SJCRH30 (cell line): Measurements from ENCODE around the gene PSAP. TPM values are rescaled to one million over a fixed set of nuclear protein-coding genes. Genes with fewer than 3 reads are reported as not detected.
"Not testable (repeated sequence)": the region's sequence is repeated elsewhere in the genome, so short reads cannot be mapped to it uniquely, and the experiment has no call there.

Experiments used
- DNase-seq, 2 experiments: peaks; one replicate each; pipeline ENCODE4 v3.0.0-alpha.2; 2015 to 2020
- H3K27ac ChIP-seq: fragments of 250-450 bp; sonication (Bioruptor Pico); 2 replicates; pipeline ENCODE4 v1.5.1; 2020; ENCODE audit warnings: mild to moderate bottlenecking, moderate library complexity
- H3K27me3 ChIP-seq: fragments of 250-450 bp; sonication (Bioruptor Pico); 2 replicates; pipeline ENCODE4 v1.5.1; 2020; ENCODE audit warnings: mild to moderate bottlenecking, moderate library complexity
- H3K36me3 ChIP-seq: fragments of 250-450 bp; sonication (Bioruptor Pico); 2 replicates; pipeline ENCODE4 v1.5.1; 2020; ENCODE audit warnings: mild to moderate bottlenecking, moderate library complexity
- H3K4me1 ChIP-seq: fragments of 250-450 bp; sonication (Bioruptor Pico); 2 replicates; pipeline ENCODE4 v1.5.1; 2020; ENCODE audit warnings: mild to moderate bottlenecking, moderate library complexity
- H3K4me3 ChIP-seq: fragments of 250-450 bp; sonication (Bioruptor Pico); 2 replicates; pipeline ENCODE4 v1.5.1; 2020; ENCODE audit warnings: mild to moderate bottlenecking, moderate library complexity
- H3K9me3 ChIP-seq: fragments of 250-450 bp; sonication (Bioruptor Pico); replicated peaks from 2 replicates; pipeline ENCODE4 v1.5.1; 2020; ENCODE audit warnings: mild to moderate bottlenecking, moderate library complexity
- total RNA-seq: library from RNA; depleted of rRNA; stranded (reverse); fragments of >200 nt; shearing (Covaris generic); gene quantifications from 2 replicates; pipeline ENCODE4 v1.2.3, GENCODE V29; 2014

PSAP gene
- total RNA-seq, 1 experiment from 2014 or later = 172 TPM

DNA sequence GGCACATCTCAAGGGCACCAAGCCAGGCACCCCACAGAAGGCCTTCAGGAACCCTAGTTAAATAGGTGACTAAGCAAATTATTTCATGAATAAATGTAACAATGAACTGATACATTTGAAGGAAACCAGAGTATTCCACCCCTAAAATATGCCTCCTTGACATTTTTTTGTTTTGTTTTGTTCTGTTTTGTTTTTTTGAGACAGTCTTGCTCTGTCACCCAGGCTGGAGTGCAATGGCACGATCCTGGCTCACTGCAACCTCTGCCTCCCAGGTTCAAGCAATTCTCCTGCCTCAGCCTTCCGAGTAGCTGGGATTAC lies 30.2 kb upstream of the PSAP start:
- not testable (repeated sequence) for DNase-seq, H3K9me3 ChIP-seq, H3K4me3 ChIP-seq, H3K27me3 ChIP-seq, H3K27ac ChIP-seq, H3K4me1 ChIP-seq, H3K36me3 ChIP-seq

DNA sequence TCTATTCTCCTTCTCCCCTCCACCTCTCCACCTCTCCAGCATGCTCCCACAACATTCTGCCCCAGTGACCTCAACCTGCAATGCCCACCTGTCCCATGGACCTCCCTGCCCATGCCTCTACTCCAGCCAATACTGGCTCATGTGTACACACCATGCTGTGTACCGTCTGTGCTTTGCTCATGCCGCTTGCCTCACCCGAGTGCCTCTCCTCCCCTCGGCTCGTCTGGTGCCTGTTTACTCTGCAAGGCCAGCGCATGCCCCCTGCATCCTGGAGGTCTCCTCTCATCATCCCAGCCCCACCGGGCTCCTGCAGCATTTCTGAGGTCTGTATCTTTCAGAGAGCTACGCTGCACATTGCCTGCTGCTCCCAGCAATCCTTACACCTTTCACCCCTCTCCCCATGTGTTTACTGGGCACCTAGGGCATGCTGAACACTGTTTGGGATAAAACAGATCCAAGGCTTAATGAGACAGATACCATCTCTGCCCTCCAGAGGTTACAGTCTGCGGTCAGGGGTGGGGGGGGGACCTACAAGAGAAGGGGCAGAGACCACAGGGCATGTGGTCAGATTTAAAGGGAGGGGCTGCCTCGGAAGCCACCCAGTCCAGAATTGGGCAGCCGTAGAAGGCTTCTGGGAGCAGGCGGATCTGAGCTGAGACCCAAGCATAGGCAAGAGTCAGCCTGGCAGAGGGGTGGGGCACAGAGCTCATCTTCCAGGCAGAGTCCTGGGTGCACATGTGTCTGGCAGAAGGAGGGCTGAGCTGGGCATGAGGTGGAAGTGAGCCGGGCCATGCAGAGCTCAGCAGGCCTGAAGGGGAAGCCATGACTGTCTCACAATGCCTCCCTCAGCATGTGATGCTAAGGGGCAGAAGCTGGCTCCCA lies 29.6 kb upstream of the PSAP start:
- Histone ChIP-seq H3K36me3 (no peaks in the 10 kb centered on the region), H3K27me3 (no peaks in the 10 kb centered on the region), H3K9me3 (no peaks in the 10 kb centered on the region), H3K27ac (no peak overlapping the region), H3K4me3 (no peak overlapping the region), H3K4me1 (no peaks in the 10 kb centered on the region)
- DNase-seq = no peak

DNA sequence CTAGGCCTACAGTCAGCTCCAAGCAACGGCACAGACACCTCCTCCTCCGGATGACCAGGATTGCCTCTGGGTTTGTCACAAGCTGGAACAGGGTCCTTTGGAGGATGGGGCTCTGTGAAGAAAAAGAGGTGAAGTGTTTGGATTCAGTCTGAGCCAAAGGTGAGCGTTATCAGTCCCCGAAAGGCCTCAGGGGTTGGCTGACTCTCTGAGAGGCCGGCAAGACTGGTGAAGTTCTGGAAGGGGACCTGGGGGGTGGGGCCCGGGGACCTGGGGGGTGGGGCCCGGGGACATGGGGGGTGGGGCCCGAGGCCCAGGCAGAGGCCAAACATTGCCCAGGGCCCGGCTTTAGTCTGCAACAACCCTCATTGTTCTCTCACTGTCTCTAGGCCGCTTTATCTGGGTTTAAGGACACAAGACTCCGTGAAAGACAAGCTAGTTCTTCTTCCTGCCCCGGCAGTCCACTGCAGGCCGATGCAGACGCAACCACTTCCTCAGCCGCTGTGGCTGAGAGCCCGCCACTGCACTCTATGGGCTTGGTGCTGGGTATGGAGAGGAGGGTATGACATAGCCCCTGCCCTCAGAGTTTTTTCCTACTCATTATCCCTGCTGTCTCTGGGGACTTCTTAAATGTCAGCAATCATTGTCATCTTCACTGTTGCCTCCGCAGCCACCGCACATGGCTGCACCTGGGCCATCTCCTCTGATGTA lies 27.4 kb upstream of the PSAP start:
- Histone ChIP-seq H3K36me3 (no peaks in the 10 kb centered on the region), H3K4me3 (no peak overlapping the region), H3K4me1 (no peaks in the 10 kb centered on the region), H3K27ac (no peak overlapping the region), H3K27me3 (no peaks in the 10 kb centered on the region), H3K9me3 (no peaks in the 10 kb centered on the region)
- DNase-seq = no peak

DNA sequence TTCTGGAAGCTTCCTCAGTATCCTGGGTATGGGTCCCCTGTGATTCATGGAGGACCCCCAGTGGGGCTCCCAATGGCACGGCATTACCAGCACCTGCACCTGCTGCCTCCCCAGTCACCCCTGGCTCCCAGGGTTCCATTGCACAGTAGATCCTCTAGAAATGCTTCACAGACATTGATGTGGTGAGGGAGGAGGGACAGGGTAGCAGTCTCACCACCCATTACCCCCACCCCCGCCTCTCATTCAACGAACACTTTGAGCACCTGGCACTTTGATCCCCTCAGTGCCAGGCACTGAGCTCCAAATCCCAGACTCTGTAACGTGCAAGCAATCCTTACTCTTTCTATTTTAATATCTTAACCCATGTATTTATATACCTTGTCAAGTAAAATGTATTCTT lies 26.8 kb upstream of the PSAP start:
- Histone ChIP-seq H3K27ac (no peak overlapping the region), H3K4me3 (no peak overlapping the region), H3K9me3 (no peaks in the 10 kb centered on the region), H3K4me1 (no peaks in the 10 kb centered on the region), H3K27me3 (no peaks in the 10 kb centered on the region), H3K36me3 (no peaks in the 10 kb centered on the region)
- DNase-seq = no peak

DNA sequence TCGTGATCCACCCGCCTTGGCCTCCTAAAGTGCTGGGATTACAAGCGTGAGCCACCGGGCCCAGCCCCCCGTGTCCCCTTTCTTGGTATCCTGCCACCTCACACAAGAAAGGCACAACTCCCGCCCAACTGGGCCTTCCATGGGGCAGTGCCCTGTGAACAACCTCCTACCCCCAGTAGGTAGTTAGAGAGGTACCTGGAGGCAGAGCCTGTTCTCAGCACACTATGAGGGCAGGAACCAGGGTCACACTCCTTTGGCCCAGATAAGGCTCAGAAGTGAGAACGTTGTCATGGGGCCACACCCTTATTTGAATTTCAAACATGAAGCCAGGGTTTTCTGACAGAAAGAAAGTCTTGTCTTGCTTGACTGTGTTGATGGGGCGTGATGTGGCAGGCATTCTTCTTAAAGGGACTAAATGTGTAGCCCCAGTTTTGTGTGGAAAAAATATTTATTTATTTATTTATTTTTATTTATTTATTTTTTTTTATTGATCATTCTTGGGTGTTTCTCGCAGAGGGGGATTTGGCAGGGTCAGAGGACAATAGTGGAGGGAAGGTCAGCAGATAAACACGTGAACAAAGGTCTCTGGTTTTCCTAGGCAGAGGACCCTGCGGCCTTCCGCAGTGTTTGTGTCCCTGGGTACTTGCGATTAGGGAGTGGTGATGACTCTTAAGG lies 23.8 kb upstream of the PSAP start:
- DNase-seq, H3K36me3 ChIP-seq, H3K27me3 ChIP-seq, H3K4me1 ChIP-seq, H3K27ac ChIP-seq, H3K4me3 ChIP-seq, H3K9me3 ChIP-seq: not testable (repeated sequence)

DNA sequence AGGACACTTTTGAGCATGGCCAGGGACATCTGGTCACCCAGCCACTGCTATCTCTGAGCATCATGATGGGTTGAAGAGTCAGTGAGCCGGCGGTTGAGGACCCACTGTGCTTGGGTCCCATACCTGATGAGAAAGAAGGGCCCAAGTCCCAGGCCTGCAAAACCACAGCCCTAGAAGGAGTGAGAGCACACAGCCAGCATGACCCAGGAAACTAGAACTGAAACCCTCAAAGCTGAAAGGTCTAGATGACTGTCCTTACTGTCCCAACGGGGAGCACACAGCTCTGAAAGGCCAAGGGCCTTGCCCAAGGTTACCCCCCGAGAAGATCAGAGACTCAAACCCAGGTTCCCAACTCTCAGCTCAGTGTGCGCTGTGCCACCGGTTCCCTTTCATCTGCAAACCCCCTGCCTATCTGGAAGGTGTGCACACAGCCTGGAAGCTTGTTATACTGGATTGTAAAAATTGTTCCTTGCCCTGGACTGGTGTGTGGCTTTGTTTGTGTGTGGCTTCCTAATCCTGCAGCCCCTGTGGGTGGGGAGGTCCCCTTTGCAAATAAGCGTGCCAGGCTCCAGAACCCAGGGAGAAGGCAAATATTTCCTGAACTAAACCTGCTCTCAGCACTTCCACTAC lies 22.6 kb upstream of the PSAP start:
- no peak for DNase-seq
- Histone ChIP-seq H3K4me3 (no peak overlapping the region), H3K9me3 (no peaks in the 10 kb centered on the region), H3K36me3 (no peaks in the 10 kb centered on the region), H3K27me3 (no peaks in the 10 kb centered on the region), H3K4me1 (peaks cover 5% of the 10 kb centered on the region; the same call in 1 of the 2 replicates), H3K27ac (no peak overlapping the region)

DNA sequence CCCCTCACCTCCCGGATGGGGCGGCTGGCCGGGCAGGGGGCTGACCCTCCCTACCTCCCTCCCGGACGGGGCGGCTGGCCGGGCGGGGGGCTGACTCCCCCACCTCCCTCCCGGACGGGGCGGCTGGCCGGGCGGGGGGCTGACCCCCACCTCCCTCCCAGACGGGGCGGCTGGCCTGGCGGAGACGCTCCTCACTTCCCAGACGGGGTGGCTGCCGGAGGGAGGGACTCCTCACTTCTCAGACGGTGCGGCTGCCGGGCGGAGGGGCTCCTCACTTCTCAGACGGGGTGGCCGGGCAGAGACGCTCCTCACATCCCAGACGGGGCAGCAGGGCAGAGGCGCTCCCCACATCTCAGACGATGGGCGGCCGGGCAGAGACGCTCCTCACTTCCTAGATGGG lies 18.6 kb upstream of the PSAP start:
- not testable (repeated sequence) for DNase-seq, H3K9me3 ChIP-seq, H3K27ac ChIP-seq, H3K4me3 ChIP-seq, H3K27me3 ChIP-seq, H3K36me3 ChIP-seq
- H3K4me1 ChIP-seq = peaks cover 15% of the 10 kb centered on the region

DNA sequence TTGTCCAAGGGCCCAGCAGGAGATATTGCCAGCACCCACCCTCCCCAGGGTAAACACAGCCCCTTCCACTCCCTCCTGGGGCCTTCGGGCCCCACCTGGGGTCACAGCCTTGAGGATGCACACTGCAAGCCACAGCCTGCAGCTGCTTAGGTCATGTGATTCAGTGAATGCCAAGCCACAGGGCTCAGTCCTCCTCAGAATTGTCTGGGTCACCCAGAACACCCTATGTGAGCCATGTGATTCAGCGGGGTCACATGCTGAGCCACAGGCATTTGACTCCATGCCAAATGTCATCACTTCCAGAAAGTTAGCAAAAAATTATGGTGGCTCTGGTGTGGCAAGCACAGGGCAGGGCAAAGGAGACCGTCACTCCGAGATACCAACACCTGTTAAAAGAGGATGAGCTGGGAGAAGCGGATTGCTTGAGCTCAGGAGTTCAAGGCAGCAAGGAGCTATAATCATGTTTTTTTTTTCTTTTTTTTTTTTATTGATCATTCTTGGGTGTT lies 17.2 kb upstream of the PSAP start:
- no peaks in the 10 kb centered on the region for H3K9me3 ChIP-seq
- no peaks in the 10 kb centered on the region for H3K27me3 ChIP-seq
- no peak overlapping the region for H3K27ac ChIP-seq
- H3K4me1 ChIP-seq = peaks cover 15% of the 10 kb centered on the region
- H3K4me3 ChIP-seq = no peak overlapping the region
- peak; percentile 75 to 78 for DNase-seq
- H3K36me3 ChIP-seq = no peaks in the 10 kb centered on the region

DNA sequence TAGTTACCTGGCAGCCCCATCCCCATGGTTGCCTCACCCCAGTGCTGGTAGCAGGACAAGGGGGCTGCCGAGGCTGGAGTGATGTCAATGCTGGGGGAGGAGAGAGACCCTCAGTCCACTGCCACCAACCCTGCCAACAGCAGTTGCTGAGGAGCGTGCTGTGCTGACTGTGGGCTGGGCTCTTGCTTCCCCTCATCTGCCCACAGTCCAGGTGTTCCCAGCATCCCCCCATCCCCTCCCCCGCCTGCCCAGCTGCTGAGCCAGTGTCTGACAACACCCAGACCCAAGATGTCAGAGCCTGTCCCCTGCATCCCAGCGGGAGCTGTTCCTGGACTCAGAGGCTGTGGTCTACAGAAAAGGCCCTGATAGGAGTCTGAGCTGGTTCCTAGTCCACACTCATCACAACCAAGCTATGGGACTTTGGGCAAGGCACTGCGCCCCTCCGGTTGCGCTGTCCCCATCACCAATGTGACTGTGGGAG lies 14.6 kb upstream of the PSAP start:
- no peaks in the 10 kb centered on the region for H3K9me3 ChIP-seq
- H3K36me3 ChIP-seq = no peaks in the 10 kb centered on the region
- DNase-seq = no peak

DNA sequence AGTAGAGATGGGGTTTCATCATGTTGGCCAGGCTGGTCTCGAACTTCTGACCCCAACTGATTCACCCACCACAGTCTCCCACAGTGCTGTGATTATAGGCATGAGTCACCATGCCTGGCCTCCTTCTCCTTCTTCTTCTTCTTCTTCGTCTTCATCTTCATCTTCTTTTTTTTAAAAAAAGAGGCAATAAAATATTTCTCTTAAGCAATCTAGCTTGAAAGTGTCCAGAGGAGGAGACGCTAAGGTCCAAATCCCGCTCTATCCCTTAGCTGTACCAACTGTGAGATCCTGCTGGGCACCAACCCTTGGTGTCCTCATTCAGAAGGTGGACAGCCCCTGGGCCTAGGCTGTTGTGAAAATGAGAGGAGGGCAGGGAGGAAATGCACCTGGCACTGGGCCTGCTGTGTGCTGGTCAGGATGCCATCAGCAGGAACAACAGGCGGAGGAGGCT lies 13.9 kb upstream of the PSAP start:
- no peak for DNase-seq
- no peaks in the 10 kb centered on the region for H3K36me3 ChIP-seq
- peaks cover 22% of the 10 kb centered on the region for H3K4me1 ChIP-seq
- no peaks in the 10 kb centered on the region for H3K27me3 ChIP-seq
- H3K9me3 ChIP-seq = no peaks in the 10 kb centered on the region
- no peak overlapping the region for H3K27ac ChIP-seq
- no peak overlapping the region for H3K4me3 ChIP-seq

More for the DNA sequence above, 14.6 kb upstream of the PSAP start:
- H3K4me3 ChIP-seq = no peak overlapping the region
- H3K27ac ChIP-seq = no peak overlapping the region
- no peaks in the 10 kb centered on the region for H3K27me3 ChIP-seq
- peaks cover 21% of the 10 kb centered on the region for H3K4me1 ChIP-seq

DNA sequence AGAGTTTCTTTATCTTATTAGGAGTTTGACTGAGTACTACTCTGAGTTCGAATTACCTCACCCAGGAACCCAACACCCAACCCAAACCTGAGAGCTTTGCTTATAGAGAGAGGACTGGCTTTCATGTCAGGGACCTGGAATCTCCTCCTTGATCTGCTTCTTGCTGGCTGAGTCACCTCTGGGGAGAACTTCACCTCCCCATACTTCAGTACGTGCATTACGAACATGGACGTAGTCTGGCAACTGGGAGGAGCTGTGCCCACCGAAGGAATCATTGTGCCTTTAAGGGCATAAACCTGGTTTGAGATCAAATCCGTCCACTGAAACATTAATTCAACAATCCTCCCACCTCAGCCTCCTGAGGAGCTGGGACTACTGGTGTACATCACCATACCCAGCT lies 12.2 kb upstream of the PSAP start:
- Histone ChIP-seq H3K4me1 (peaks cover 18% of the 10 kb centered on the region), H3K4me3 (no peak overlapping the region), H3K9me3 (no peaks in the 10 kb centered on the region), H3K36me3 (no peaks in the 10 kb centered on the region), H3K27me3 (no peaks in the 10 kb centered on the region), H3K27ac (no peak overlapping the region)
- DNase-seq = no peak

DNA sequence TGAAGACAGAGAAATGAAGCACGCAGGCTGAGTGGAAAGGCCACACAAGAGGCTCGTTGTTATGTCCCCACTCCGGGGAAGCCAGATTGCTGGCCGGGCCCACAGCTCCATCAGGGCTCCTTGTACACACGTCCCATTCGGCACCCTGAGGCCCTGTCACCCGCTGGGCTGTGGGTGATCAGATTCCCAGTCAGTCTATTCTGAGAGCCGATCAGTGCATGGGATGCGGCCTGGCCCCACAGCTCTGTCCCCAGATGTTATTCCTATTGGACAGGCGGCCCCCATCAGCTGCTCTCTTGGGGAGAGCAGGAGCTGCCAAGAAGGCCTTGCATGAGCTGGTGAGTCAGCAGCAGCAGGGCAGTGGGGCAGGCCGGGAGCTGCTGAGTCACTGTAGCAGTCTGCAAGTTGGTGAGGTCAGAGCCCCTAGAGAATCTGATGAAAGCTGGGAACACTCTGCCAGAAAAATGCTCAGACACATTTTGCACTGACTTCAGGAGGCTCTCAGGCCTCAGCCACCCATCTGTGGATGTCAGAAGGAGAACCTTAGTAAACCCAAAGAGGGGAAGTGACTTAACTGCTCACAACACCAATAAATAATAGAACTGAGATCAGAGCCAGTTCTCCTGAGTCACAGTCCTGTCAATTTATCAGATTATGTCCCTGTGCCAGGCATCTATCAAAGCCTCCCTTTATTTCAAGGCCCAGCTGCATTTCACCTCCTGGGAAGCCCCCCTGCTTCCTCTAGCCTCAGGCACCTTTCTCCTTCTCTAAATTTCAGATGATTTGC lies 9.4 kb upstream of the PSAP start:
- no peaks in the 10 kb centered on the region for H3K36me3 ChIP-seq
- peak overlapping the region; percentile 81 for H3K27ac ChIP-seq
- H3K9me3 ChIP-seq = no peaks in the 10 kb centered on the region
- no peaks in the 10 kb centered on the region for H3K27me3 ChIP-seq
- H3K4me1 ChIP-seq = peaks cover 12% of the 10 kb centered on the region
- peak; percentile 94 to 95 for DNase-seq
- H3K4me3 ChIP-seq = peak overlapping the region; percentile 11

DNA sequence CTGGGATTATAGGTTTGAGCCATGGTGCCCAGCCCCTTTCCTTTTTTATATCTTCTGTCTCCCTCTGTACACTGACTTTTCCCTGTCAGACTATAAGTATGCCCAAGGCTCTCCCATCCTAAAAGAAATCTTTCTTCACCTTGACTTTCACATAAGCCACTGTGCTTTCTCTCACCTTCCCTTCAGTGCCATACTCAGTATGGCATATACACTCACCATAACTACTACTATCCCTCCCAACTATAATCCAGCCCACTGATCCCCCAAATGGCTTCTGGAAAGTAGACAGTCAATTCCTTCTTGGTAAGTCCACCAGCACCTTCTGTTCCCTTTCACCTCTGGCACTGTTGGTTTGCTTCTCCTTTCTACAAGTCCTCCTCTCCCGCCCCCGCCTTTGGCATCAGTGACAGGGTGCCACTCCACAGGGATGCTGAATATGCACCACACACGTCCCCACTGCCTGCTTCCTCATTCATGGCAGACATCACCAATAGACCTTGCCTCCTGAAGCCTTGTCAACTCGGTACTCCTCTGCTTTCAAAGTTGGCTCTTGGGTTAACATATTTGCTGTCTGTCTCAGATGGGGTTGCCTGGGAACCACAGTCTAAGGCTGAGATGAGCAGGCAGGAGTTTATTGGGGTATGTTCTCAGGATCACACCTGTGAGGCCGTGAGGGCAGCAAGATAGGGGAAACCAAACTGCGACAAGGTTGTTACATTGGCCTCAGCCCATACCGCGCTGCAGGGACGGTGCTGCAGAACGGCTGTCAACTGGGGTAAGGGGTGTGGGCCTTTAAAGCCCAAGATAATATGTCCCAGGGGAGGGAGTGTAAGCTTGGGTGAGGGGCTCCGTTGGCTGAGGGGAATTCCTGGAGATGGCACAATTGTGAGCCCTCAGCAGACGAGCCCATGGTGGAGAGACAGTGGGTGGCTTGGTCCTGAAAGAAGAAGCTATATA lies 7.2 kb upstream of the PSAP start:
- no peak overlapping the region for H3K27ac ChIP-seq
- DNase-seq = no peak

More for the DNA sequence above, 7.2 kb upstream of the PSAP start:
- Histone ChIP-seq H3K9me3 (no peaks in the 10 kb centered on the region), H3K27me3 (no peaks in the 10 kb centered on the region), H3K4me1 (peaks cover 12% of the 10 kb centered on the region), H3K36me3 (no peaks in the 10 kb centered on the region), H3K4me3 (no peak overlapping the region)
